Thyroid gland (tissue), 4 donors: ENCODE results near the gene HIVEP1.

Source experiments
- CTCF ChIP-seq, 6 experiments: fragments of 200-600 bp in 3 of 6; fragments of 450-650 bp in 3 of 6; sonication (generic) in 3 of 6; IDR thresholded peaks; one replicate each; pipeline ENCODE4 v1.5.1; 2016 to 2019; ENCODE audit warnings: antibody characterized with exemption in 6 of 6, mild to moderate bottlenecking in 2 of 6, inconsistent platforms in 1 of 6, moderate library complexity in 1 of 6
- POLR2A ChIP-seq, 2 donors: fragments of 450-650 bp; IDR thresholded peaks; one replicate each; pipeline ENCODE4 v1.6.1; 2017; ENCODE audit warnings: antibody characterized with exemption in 2 of 2, mild to moderate bottlenecking in 2 of 2, moderate library complexity in 1 of 2

- TF ChIP-seq CTCF (IDR thresholded peaks at IDR 0.05), result no peak
- TF ChIP-seq POLR2A (IDR thresholded peaks at IDR 0.05), result no peak
These were observed 14.7 kb downstream of the HIVEP1 start for GRCh38 chr6:12026833-12027232.
